ENCODE data around the gene SPTBN4.

- TF ChIP-seq, protein P1, sequence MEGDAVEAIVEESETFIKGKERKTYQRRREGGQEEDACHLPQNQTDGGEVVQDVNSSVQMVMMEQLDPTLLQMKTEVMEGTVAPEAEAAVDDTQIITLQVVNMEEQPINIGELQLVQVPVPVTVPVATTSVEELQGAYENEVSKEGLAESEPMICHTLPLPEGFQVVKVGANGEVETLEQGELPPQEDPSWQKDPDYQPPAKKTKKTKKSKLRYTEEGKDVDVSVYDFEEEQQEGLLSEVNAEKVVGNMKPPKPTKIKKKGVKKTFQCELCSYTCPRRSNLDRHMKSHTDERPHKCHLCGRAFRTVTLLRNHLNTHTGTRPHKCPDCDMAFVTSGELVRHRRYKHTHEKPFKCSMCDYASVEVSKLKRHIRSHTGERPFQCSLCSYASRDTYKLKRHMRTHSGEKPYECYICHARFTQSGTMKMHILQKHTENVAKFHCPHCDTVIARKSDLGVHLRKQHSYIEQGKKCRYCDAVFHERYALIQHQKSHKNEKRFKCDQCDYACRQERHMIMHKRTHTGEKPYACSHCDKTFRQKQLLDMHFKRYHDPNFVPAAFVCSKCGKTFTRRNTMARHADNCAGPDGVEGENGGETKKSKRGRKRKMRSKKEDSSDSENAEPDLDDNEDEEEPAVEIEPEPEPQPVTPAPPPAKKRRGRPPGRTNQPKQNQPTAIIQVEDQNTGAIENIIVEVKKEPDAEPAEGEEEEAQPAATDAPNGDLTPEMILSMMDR (conservative IDR thresholded peaks at IDR 0.05; ENCODE audit: low read length), result no peak
- no peak for TF ChIP-seq EZH2phosphoT487 (IDR thresholded peaks at IDR 0.05; ENCODE audit: borderline replicate concordance)
These were observed 36.5 kb downstream of the SPTBN4 start for GRCh38 chr19:40503320-40503695.

Data from Loucy (cell line).